Panc1 (cell line): ENCODE results near the gene ANXA3. TPM values are rescaled to one million over a fixed set of nuclear protein-coding genes. Genes with fewer than 3 reads are reported as not detected.

ENCODE experiments used
- ATAC-seq: fragments of 200-7000 bp; cut with Tn5 transposase; 2 replicates; pipeline ENCODE4 v1.9.1; 2020; ENCODE audit warnings: mild to moderate bottlenecking, moderate library complexity
- BruUV-seq: library from RNA; stranded (reverse); fragments of 400-500 nt; replicated peaks from 2 replicates; lab custom pipeline; 2021; lab: Mats Ljungman, UMichigan
- CTCF ChIA-PET: fragments of 300-600 bp; sonication (Branson Sonifier 250); formaldehyde crosslinking; loops from one replicate; lab custom pipeline; 2022; ENCODE audit warnings: antibody characterized with exemption; lab: Charles Lee
- POLR2A ChIA-PET: fragments of 300-600 bp; sonication (Branson Sonifier 250); formaldehyde crosslinking; loops from one replicate; lab custom pipeline; 2022; ENCODE audit warnings: antibody characterized with exemption; lab: Charles Lee
- DNase-seq: peaks from one replicate; pipeline ENCODE4 v3.0.0-alpha.2; 2010; ENCODE audit warnings: low read depth, low spot score
- H3K27ac ChIP-seq: 2 replicates; pipeline ENCODE4 v1.5.1; 2011; ENCODE audit warnings: mild to moderate bottlenecking, low read length, inconsistent platforms
- H3K27me3 ChIP-seq: fragments of 200-500 bp; sonication (Bioruptor generic); 2 replicates; pipeline ENCODE4 v1.6.0; 2014; ENCODE audit warnings: low read length, inconsistent platforms; ENCODE audit not compliant: control insufficient read depth, insufficient read depth
- H3K36me3 ChIP-seq: fragments of 200-500 bp; sonication (Bioruptor generic); 2 replicates; pipeline ENCODE4 v1.5.1; 2014; ENCODE audit warnings: inconsistent platforms, mild to moderate bottlenecking, low read length, moderate library complexity; ENCODE audit not compliant: control insufficient read depth, insufficient read depth
- H3K4me1 ChIP-seq: 2 replicates; pipeline ENCODE4 v1.5.1; 2011; ENCODE audit warnings: inconsistent platforms, mild to moderate bottlenecking, low read length, moderate library complexity; ENCODE audit not compliant: control insufficient read depth, insufficient read depth
- H3K4me3 ChIP-seq, 2 experiments: 2 replicates each; pipeline ENCODE4 v1.5.1; 2011 to 2012; ENCODE audit warnings: low read depth in 2 of 2, low read length in 2 of 2, mild to moderate bottlenecking in 2 of 2, inconsistent platforms in 1 of 2, moderate library complexity in 1 of 2
- H3K9me3 ChIP-seq: fragments of 200-500 bp; sonication (Bioruptor generic); 2 replicates; pipeline ENCODE4 v1.5.1; 2014; ENCODE audit warnings: low read depth, mild to moderate bottlenecking, inconsistent platforms, low read length, moderate library complexity; ENCODE audit not compliant: control insufficient read depth, insufficient read depth
- POLR2AphosphoS5 ChIP-seq: IDR thresholded peaks from 2 replicates; pipeline ENCODE4 v1.6.1; 2012; ENCODE audit warnings: mild to moderate bottlenecking, low read depth, low read length, moderate library complexity
- SIN3A ChIP-seq: IDR thresholded peaks from 2 replicates; pipeline ENCODE4 v1.6.1; 2012; ENCODE audit warnings: low read depth, mild to moderate bottlenecking, low read length, moderate library complexity, borderline replicate concordance; ENCODE audit not compliant: insufficient read depth
- TCF7L2 ChIP-seq: IDR thresholded peaks from 2 replicates; pipeline ENCODE4 v1.6.1; 2011; ENCODE audit warnings: mild to moderate bottlenecking, low read depth, low read length, inconsistent platforms
- in situ Hi-C: cut with HindIII; loops from 2 replicates; pipeline ENCODE4 v1.10.0; 2016; ENCODE audit warnings: low sequenced_read_pairs, low pct_unique_long_range_greater_than_20kb
- intact Hi-C: fragments of 100-400 bp; cut with micrococcal nuclease; formaldehyde crosslinking; loops from one replicate; pipeline ENCODE4 v1.10.0; 2022; ENCODE audit not compliant: unreplicated experiment
- total RNA-seq: library from RNA; stranded (reverse); gene quantifications from one replicate; pipeline ENCODE4 v1.2.1, GENCODE V29; 2021; ENCODE audit not compliant: unreplicated experiment
- TF ChIP-seq, protein P1 (sequence below), 2 experiments: IDR thresholded peaks; 2 replicates each; pipeline ENCODE4 v1.6.1; 2011 to 2012; ENCODE audit warnings: low read depth in 2 of 2, control low read depth in 1 of 2, low read length in 1 of 2, mild to moderate bottlenecking in 1 of 2, moderate library complexity in 1 of 2; ENCODE audit not compliant: insufficient read depth in 1 of 2
- TF ChIP-seq, protein P2 (sequence below): fragments of 450-650 bp; IDR thresholded peaks from 2 replicates; pipeline ENCODE4 v1.5.1; 2017; ENCODE audit warnings: mild to moderate bottlenecking

Gene ANXA3
- total RNA-seq, 1 experiment from 2014 or later = 1.5 TPM

DNA sequence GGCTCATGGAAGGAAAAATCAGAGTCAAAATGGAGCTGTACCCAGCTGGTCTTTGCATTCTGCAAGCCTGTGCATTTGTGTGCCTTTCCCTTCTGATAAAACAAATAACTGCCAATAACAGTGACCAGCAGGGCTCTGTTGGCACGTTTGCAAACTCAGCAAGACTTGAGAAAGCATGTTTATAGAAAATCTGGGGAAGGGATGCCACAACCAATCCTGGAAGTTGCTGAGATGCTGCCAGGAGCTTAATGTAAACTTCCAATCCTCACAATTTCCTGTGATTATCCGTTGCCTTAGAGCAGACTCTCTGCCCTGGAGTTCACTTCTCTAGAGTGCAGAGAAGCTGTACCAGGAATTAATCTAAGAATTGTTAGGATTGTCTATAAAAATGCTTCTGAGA is 6.9 kb upstream of the ANXA3 start:
- in situ Hi-C loops (no loop called here), intact Hi-C loops (no loop called here)
- DNase-seq = no peak
- H3K27ac ChIP-seq = no peak overlapping the region
- no peaks in the 10 kb centered on the region for H3K9me3 ChIP-seq
- H3K36me3 ChIP-seq = no peaks in the 10 kb centered on the region
- TF ChIP-seq, protein P1, sequence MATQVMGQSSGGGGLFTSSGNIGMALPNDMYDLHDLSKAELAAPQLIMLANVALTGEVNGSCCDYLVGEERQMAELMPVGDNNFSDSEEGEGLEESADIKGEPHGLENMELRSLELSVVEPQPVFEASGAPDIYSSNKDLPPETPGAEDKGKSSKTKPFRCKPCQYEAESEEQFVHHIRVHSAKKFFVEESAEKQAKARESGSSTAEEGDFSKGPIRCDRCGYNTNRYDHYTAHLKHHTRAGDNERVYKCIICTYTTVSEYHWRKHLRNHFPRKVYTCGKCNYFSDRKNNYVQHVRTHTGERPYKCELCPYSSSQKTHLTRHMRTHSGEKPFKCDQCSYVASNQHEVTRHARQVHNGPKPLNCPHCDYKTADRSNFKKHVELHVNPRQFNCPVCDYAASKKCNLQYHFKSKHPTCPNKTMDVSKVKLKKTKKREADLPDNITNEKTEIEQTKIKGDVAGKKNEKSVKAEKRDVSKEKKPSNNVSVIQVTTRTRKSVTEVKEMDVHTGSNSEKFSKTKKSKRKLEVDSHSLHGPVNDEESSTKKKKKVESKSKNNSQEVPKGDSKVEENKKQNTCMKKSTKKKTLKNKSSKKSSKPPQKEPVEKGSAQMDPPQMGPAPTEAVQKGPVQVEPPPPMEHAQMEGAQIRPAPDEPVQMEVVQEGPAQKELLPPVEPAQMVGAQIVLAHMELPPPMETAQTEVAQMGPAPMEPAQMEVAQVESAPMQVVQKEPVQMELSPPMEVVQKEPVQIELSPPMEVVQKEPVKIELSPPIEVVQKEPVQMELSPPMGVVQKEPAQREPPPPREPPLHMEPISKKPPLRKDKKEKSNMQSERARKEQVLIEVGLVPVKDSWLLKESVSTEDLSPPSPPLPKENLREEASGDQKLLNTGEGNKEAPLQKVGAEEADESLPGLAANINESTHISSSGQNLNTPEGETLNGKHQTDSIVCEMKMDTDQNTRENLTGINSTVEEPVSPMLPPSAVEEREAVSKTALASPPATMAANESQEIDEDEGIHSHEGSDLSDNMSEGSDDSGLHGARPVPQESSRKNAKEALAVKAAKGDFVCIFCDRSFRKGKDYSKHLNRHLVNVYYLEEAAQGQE (IDR thresholded peaks at IDR 0.05; ENCODE audit: insufficient read depth in 1 of 2, low read depth in 2 of 2, low read length in 1 of 2) = no peak
- TF ChIP-seq, protein P2, sequence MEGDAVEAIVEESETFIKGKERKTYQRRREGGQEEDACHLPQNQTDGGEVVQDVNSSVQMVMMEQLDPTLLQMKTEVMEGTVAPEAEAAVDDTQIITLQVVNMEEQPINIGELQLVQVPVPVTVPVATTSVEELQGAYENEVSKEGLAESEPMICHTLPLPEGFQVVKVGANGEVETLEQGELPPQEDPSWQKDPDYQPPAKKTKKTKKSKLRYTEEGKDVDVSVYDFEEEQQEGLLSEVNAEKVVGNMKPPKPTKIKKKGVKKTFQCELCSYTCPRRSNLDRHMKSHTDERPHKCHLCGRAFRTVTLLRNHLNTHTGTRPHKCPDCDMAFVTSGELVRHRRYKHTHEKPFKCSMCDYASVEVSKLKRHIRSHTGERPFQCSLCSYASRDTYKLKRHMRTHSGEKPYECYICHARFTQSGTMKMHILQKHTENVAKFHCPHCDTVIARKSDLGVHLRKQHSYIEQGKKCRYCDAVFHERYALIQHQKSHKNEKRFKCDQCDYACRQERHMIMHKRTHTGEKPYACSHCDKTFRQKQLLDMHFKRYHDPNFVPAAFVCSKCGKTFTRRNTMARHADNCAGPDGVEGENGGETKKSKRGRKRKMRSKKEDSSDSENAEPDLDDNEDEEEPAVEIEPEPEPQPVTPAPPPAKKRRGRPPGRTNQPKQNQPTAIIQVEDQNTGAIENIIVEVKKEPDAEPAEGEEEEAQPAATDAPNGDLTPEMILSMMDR = no peak
- TF ChIP-seq POLR2AphosphoS5 (no peak), SIN3A (no peak), TCF7L2 (no peak)
- peaks cover under 1% of the 10 kb centered on the region; the same call in 1 of the 2 replicates for H3K27me3 ChIP-seq
- CTCF ChIA-PET = no interaction called here
- H3K4me1 ChIP-seq = no peaks in the 10 kb centered on the region
- POLR2A ChIA-PET = no interaction called here
- BruUV-seq = no TSS peak
- no peak for ATAC-seq
- no peak overlapping the region for H3K4me3 ChIP-seq

DNA sequence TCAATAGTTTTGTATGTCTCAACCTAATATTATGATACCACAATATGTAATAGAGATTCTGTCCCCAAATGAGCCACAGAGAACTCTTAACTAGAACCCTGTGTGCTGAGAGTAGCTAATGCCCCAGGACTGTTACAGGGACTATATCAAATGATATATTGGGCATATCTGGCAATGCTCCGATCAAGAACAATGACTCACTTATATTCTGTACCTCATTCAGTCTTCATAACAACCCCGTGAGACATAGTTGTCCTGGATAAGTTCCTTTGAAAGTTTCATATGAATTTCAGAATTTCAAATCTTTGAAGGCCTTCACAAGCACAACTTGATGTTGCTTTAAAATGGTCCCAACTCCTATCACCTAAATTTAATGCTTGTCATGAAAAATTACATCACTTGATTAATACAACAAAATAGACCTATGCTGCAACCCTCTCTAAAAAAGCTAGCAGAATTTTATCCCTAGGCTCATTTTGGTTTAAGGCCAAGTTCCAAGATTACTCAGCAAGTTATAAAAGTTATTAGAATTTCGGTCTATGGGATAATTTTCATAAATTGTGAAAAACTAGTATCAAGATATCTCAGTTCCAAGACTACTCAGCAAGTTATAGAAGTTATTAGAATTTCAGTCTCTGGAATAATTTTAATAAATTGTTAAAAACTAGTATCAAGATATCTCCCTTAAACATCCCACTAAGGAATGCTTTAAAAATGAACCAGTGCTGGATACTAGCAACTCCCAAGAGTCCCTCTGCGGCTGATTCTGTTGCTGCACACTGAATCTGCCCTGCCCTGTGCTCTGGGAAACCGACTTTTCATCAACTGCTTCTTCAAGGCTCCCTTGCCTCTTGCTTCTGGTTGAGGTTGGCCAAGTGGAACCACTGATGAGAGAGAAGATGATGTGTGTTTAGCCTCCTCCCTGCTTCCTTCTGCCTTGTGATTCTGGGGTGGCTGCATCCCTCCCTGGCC is 6.0 kb upstream of the ANXA3 start:
- CTCF ChIA-PET = no interaction called here
- no peaks in the 10 kb centered on the region for H3K4me1 ChIP-seq

More for the DNA sequence above, 6.0 kb upstream of the ANXA3 start:
- no peaks in the 10 kb centered on the region for H3K36me3 ChIP-seq
- POLR2A ChIA-PET = no interaction called here
- intact Hi-C loops (no loop called here), in situ Hi-C loops (no loop called here)
- H3K4me3 ChIP-seq = no peak overlapping the region
- TF ChIP-seq, protein P2 = no peak
- TF ChIP-seq TCF7L2 = no peak
- no peak for TF ChIP-seq POLR2AphosphoS5
- TF ChIP-seq, protein P1 (IDR thresholded peaks at IDR 0.05; ENCODE audit: insufficient read depth in 1 of 2, low read depth in 2 of 2, low read length in 1 of 2) = no peak
- TF ChIP-seq SIN3A = no peak
- H3K27me3 ChIP-seq = peaks cover 2% of the 10 kb centered on the region
- no peak overlapping the region for H3K27ac ChIP-seq
- BruUV-seq = no TSS peak
- no peaks in the 10 kb centered on the region for H3K9me3 ChIP-seq
- no peak for DNase-seq
- no peak for ATAC-seq
